Activated CD4-positive, alpha-beta T cell treated with anti-CD3 and anti-CD28 coated beads, Interleukin-2, amount 10 ng/mL, durations not matched to agents 24 days and 14 days (primary cell): ENCODE results near the gene PPP1R12C. TPM values are rescaled to one million over a fixed set of nuclear protein-coding genes. Genes with fewer than 3 reads are reported as not detected.
A peak's percentile ranks its signal among the peaks of the same experiment; 100 is the strongest.
"Not testable (repeated sequence)": the region's sequence is repeated elsewhere in the genome, so short reads cannot be mapped to it uniquely, and the experiment has no call there.

Experiments used
- DNase-seq: peaks from one replicate; pipeline ENCODE4 v3.0.0; 2022
- H3K27ac Mint-ChIP-seq: one replicate; pipeline ENCODE4 v1.8.0; 2022; ENCODE audit warnings: mild to moderate bottlenecking, mixed read lengths
- H3K27me3 Mint-ChIP-seq: one replicate; pipeline ENCODE4 v1.8.0; 2022; ENCODE audit warnings: mixed read lengths
- H3K36me3 Mint-ChIP-seq: one replicate; pipeline ENCODE4 v1.8.0; 2022; ENCODE audit warnings: low read depth, mild to moderate bottlenecking, mixed read lengths
- H3K4me1 Mint-ChIP-seq: one replicate; pipeline ENCODE4 v1.8.0; 2021; ENCODE audit warnings: mixed read lengths
- H3K4me3 Mint-ChIP-seq: one replicate; pipeline ENCODE4 v1.8.0; 2022; ENCODE audit warnings: mild to moderate bottlenecking, moderate library complexity, mixed read lengths
- H3K9me3 Mint-ChIP-seq: one replicate; pipeline ENCODE4 v1.8.0; 2021; ENCODE audit warnings: mixed read lengths
- intact Hi-C: fragments of 100-400 bp; cut with micrococcal nuclease; formaldehyde crosslinking; loops from one replicate; pipeline ENCODE4 v1.15.1; 2023
- total RNA-seq: library from RNA; stranded (reverse); gene quantifications from 2 replicates; pipeline ENCODE4 v1.2.3, GENCODE V29; 2022

PPP1R12C gene
- total RNA-seq, 1 donor from 2014 or later, result 104 TPM

DNA sequence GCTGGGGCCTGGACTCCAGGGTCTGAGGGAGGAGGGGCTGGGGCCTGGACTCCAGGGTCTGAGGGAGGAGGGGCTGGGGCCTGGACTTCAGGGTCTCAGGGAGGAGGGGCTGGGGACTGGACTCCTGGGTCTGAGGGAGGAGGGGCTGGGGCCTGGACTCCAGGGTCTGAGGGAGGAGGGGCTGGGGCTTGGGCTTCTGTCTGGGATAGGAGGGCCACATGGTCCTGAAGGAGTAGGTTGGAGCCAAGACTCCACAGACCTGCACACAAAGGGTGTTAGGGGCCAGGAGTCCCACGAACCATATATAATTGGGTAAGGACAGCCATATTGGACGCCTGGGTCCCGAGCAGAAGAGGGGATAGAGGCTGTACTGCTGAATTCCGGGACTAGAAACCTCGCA is 38.3 kb upstream of the PPP1R12C start:
- H3K36me3 Mint-ChIP-seq, DNase-seq, H3K4me3 Mint-ChIP-seq, intact Hi-C loops, H3K27ac Mint-ChIP-seq: not testable (repeated sequence)
- H3K9me3 Mint-ChIP-seq, result peaks cover 11% of the 10 kb centered on the region
- peaks cover 17% of the 10 kb centered on the region for H3K4me1 Mint-ChIP-seq
- peaks cover 27% of the 10 kb centered on the region for H3K27me3 Mint-ChIP-seq

DNA sequence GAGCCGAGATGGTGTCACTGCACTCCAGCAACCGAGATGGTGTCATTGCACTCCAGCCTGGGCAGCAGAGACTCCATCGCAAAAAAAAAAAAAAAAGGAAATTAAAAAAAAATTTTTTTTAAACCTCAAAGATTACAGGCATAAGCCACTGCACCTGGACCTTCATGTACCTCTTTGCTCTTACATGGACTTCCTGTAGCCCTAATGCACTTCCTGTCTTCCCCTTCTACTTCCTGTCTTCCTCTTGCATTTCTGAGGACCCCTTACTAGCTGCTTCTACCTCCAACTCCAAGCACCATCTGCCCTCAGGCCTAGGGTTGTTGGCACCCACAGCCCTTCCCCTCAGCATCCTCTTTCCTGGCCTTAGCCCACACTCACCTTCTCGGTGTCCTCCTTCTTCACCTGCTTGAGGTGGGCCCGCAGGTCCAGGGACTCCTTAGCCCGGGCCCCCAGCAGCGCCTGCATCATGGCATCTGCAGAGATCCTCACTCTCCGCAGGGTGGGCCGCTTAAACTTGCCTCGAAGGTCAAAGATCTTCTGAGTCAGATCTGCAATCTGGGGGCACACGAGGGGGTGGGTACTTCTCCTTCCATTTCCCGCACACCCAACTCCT is 36.3 kb upstream of the PPP1R12C start:
- no peak for DNase-seq
- Mint-ChIP-seq H3K4me1 (peaks cover 16% of the 10 kb centered on the region), H3K27ac (peak overlapping the region; percentile 57), H3K27me3 (peaks cover 28% of the 10 kb centered on the region), H3K36me3 (peaks cover 4% of the 10 kb centered on the region), H3K4me3 (no peak overlapping the region), H3K9me3 (peaks cover 11% of the 10 kb centered on the region)
- intact Hi-C loops, result no loop called here

DNA sequence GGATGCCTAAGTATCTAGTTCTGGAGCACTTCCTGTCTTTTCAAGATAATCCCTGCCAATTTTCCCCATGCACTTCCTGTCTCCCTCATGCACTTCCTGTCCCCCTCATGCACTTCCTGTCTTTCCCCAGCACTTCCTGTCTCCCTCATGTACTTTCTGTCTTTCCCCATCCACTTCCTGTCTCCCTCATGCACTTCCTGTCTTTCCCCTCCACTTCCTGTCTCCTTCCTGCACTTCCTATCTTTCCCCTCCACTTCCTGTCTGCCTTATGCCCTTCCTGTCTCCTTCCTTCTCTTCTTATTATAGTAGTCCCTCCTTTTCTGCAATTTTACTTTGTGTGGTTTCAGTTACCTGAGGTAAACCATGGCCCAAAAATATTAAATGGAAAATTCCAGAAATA is 34.6 kb upstream of the PPP1R12C start:
- H3K27ac Mint-ChIP-seq, result peak overlapping the region; percentile 73

DNA sequence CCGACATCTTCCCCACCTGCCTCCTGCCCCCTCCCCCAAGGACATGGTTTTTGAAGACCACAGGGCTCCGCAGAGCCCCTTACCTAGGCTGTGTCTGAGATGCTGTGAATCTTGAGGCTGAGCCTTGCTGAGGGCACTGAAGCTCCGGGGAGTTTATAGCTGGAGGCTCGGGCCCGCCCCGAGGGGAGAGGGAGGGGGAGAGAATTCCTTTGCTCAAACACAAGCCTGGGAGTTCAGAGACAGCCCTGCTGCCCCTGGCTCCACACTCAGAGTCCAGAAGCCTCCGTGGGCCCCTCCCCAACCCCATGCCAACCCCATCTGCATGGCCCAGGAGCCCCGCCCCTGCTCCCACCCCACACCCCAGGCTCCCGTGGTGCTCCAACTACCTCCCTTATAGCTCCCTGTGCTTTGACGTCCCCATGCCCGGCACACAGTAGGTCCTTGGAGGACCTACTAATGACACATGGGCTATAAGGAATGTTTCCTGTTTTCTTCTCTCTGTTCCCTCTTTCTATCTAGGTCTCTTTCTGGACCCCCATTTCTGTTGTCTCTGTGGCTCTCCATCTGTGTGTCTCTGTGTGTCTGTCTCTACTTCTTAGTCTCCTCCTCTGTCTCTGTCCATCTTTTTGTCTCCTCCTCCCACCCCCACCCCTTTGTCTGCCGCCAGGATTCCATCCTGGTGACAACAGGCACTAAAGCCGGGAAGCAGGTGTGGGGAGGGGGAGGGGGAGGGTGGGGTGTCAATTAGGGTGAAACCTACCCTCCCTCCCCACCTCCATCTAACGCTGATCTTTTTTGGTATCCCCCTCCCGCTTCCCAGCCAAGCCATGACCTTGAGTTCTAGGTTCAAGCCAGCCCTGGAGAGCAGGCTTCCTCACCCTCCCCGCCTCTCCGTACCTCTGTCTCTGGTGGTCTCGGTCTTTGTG is 31.9 kb upstream of the PPP1R12C start, which contains the start of gene TNNT1:
TNNT1 (minus strand) TSS at position 129 of the 926 bp plus-strand sequence. CDS start 2,049 bp downstream, outside the sequence.
- peaks cover 4% of the 10 kb centered on the region for H3K36me3 Mint-ChIP-seq
- peaks cover 11% of the 10 kb centered on the region for H3K9me3 Mint-ChIP-seq
- peaks cover 20% of the 10 kb centered on the region for H3K4me1 Mint-ChIP-seq
- intact Hi-C loops, result no loop called here
- no peak within 1 kb of the TSS for H3K27ac Mint-ChIP-seq
- H3K4me3 Mint-ChIP-seq, result no peak within 1 kb of the TSS
- DNase-seq, result no peak
- peaks cover 32% of the 10 kb centered on the region for H3K27me3 Mint-ChIP-seq

More for the DNA sequence above, 34.6 kb upstream of the PPP1R12C start:
- DNase-seq, result no peak
- H3K36me3 Mint-ChIP-seq, result peaks cover 4% of the 10 kb centered on the region
- H3K4me3 Mint-ChIP-seq, result no peak overlapping the region
- peaks cover 16% of the 10 kb centered on the region for H3K4me1 Mint-ChIP-seq
- peaks cover 28% of the 10 kb centered on the region for H3K27me3 Mint-ChIP-seq
- peaks cover 11% of the 10 kb centered on the region for H3K9me3 Mint-ChIP-seq
- intact Hi-C loops, result no loop called here

DNA sequence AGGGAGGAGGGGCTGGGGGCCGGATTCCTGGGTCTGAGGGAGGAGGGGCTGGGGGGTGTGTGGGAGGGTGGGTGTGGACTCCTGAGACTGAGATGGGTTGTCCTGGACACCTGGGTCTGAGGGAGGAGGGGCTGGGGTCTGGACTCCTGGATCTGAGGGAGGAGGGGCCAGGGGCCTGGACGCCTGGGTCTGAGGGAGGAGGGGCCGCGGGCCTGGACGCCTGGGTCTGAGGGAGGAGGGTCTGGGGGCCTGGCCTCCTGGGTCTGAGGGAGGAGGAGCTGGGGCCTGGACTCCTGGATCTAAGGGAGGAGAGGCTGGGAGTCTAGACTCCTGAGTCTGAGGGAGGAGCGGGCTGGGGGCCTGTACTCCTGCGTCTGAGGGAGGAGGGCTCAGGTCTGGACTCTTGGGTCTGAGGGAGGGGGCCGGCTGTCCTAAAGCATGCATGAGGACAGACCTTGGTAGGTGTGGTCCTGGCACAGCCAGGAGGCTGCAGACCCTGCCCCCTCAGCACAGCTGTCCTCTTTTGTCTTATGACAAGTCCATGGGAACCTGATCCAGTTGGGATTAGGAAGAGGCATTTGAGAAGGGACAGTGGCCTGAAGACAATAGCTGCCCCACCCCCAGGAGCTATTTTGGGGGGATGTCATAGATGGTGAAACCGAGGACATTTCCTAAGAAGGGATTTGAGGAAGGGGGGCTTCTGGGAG is 30.3 kb upstream of the PPP1R12C start:
- H3K9me3 Mint-ChIP-seq, result peaks cover 6% of the 10 kb centered on the region
- DNase-seq, result no peak
- H3K27ac Mint-ChIP-seq, result no peak overlapping the region
- H3K36me3 Mint-ChIP-seq, result peaks cover 4% of the 10 kb centered on the region
- intact Hi-C loops, result no loop called here
- peaks cover 15% of the 10 kb centered on the region for H3K4me1 Mint-ChIP-seq
- H3K27me3 Mint-ChIP-seq, result peaks cover 41% of the 10 kb centered on the region
- H3K4me3 Mint-ChIP-seq, result no peak overlapping the region

DNA sequence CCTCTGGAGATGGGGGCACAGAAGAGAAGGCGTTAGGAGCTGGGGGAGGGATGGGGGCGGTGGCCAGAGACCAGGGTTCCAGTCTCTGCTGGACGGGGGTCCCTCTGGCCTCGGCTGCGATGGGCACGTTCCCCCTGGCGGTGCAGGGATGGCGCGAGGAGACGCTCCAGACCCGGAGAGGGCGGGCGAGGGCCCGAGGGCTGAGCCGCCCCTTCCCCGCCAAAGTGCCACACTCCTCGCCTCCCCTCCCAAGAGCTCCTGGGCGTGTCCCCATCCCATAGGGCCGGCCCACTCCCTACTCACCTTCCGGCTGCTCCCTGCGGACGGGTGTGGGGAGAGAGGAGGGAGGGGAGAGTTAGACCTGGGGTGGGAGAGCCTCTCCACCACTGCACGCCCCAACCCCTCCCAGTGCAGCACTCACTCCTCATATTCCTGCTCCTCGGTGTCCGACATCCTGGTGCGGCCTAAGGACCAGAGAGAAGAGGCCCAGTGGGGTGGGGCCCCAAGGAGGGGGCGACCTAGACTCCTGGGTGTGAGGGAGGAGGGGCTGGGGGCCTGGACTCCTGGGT is 29.4 kb upstream of the PPP1R12C start:
- Mint-ChIP-seq H3K27me3 (peaks cover 41% of the 10 kb centered on the region), H3K4me3 (no peak overlapping the region), H3K36me3 (peaks cover under 1% of the 10 kb centered on the region), H3K27ac (no peak overlapping the region), H3K4me1 (peaks cover 10% of the 10 kb centered on the region), H3K9me3 (peaks cover under 1% of the 10 kb centered on the region)
- no peak for DNase-seq
- intact Hi-C loops, result no loop called here

DNA sequence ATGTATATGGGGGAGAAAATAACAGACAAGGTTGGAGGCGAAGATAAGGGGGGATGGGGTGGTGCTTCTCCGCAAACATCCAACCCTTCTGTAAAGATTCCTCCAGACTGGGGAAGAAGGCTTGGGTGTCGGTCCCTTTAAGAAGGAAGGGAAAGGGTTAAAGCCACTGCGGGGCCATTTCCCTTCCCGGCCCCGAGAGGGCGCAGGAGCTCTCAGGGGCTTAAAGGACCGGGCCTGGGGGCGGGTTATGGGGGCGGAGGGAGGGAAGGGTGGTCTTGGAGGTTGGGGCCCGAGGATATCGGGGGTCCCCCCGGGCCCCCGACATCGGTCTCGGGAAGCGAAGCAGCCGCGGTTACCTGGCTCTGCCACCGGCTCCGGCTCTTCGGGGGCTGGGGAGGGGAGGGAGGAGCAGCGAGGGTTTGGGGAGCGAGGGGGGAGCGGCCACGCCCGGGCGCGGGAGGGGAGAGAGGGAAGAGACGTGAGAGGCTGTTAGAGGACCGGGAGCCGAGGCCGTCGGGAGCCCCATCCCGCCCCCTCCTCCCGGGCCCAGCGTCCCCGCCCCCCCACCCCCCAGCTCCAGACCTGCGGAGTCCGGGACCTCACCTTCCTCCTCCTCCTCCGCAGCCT is 28.8 kb upstream of the PPP1R12C start:
- peaks cover 42% of the 10 kb centered on the region for H3K27me3 Mint-ChIP-seq
- no peak overlapping the region for H3K27ac Mint-ChIP-seq
- no peaks in the 10 kb centered on the region for H3K9me3 Mint-ChIP-seq
- peak; percentile 79 for DNase-seq
- H3K4me1 Mint-ChIP-seq, result peaks cover 10% of the 10 kb centered on the region
- H3K36me3 Mint-ChIP-seq, result no peaks in the 10 kb centered on the region
- peak overlapping the region; percentile 30 for H3K4me3 Mint-ChIP-seq
- intact Hi-C loops, result no loop called here

DNA sequence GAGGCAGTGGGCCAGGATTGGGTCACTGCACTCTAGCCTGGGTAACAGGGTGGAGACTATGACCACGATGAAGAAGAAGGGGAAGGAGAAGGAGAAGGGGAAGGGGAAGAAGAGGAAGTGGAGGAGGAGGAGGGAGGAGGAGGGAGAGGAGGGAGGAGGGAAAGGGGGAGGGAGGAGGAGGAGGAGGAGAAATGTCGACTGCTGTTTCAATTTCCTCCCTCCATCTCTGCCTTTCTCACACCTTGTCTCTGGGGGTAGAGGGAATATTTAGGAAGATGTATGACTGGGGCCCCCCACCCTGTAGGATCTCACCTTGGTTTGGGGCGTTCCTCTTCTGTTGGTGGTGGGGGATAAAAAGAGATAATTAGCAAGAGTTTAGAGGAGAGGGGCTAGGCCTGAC is 27.8 kb upstream of the PPP1R12C start:
- Mint-ChIP-seq H3K9me3 (no peaks in the 10 kb centered on the region), H3K27me3 (peaks cover 43% of the 10 kb centered on the region), H3K27ac (no peak overlapping the region), H3K4me3 (no peak overlapping the region), H3K36me3 (no peaks in the 10 kb centered on the region), H3K4me1 (peaks cover 12% of the 10 kb centered on the region)
- DNase-seq, result no peak
- intact Hi-C loops, result no loop called here

DNA sequence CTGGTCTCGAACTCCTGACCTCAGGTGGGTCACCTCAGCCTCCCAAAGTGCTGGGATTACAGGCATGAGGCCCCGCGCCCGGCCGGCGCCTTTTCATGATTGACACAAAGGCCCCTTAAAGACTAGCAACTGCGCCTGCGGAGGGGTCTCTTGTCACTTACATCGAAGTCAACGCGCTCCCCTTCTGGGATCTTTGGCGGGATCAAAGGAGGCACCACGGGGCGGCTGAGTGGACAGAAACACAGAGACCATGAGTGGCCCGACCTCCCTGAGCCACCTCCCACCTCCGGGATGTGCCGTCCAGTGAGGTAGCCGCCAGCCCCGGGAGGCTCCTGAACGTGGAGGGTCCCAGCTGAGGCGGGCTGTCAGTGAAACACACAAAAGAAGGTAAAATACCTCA is 24.3 kb upstream of the PPP1R12C start:
- intact Hi-C loops, result loop anchor here (1.0 to 2.0 kb wide), 3 partner anchors 19 to 363 kb away; no protein-coding TSS in a partner anchor

DNA sequence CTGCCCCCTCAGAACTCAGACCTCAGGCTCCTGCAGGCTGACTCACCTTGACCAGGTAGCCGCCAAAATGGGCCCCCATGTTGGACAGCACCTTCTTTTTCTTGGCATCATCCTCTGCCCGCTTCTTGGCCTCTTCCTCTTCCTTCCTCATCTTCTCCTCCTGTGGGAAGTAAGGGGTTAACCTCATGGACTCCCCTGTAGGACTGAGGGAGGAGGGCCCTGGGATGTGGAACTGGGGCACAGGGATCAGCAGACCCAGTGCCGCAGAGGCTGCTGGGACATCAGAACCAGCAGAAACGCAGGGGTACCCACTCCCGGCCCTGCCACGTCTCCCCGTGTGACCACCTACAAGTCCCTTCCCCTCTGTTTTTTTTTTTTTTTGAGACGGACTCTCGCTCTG is 20.5 kb upstream of the PPP1R12C start:
- no peaks in the 10 kb centered on the region for H3K9me3 Mint-ChIP-seq
- no peak for DNase-seq
- peaks cover 9% of the 10 kb centered on the region for H3K27me3 Mint-ChIP-seq
- no peak overlapping the region for H3K4me3 Mint-ChIP-seq
- no peaks in the 10 kb centered on the region for H3K36me3 Mint-ChIP-seq
- peaks cover 3% of the 10 kb centered on the region for H3K4me1 Mint-ChIP-seq
- no peak overlapping the region for H3K27ac Mint-ChIP-seq
- intact Hi-C loops, result loop anchor here (10.0 kb wide), 1 partner anchor 253 kb away; no protein-coding TSS in a partner anchor

More for the DNA sequence above, 24.3 kb upstream of the PPP1R12C start:
- H3K4me1 Mint-ChIP-seq, result peaks cover 10% of the 10 kb centered on the region
- H3K27ac Mint-ChIP-seq, result no peak overlapping the region
- no peaks in the 10 kb centered on the region for H3K9me3 Mint-ChIP-seq
- no peak for DNase-seq
- H3K36me3 Mint-ChIP-seq, result no peaks in the 10 kb centered on the region
- no peak overlapping the region for H3K4me3 Mint-ChIP-seq
- H3K27me3 Mint-ChIP-seq, result peaks cover 25% of the 10 kb centered on the region

DNA sequence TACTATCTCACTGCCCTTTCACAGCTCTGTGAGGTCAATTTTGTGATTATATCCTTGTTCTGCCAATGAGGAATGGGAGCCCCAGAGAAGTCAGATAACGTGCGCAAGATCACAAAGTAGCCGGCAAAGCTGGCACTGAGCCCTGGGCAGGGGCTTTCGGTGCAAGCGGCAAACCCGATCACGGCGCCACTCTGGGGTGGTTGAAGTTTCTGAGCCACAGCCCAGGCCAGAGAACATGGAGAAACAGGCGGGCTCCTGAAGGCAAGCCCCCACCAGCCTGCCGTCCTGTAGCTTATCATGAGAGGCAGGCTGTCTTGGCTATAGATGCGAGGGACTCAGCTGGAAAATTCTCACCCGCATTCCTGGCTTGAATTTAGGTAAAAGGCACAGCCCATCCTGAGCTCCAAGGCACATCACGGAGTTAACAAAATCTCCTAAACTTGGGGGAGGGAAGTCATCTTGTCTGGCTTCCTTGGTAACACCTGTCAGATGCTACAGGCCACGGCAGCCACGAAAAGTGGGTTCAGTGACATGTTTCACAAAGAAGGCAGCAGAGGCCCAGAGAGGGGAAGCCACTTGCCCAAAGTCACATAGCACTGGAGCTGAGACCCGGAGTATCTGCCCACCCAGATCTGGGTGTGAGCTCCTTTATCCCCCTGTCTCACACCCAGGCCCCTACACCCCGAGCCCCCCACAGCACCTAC is 19.1 kb upstream of the PPP1R12C start:
- no peaks in the 10 kb centered on the region for H3K9me3 Mint-ChIP-seq
- H3K36me3 Mint-ChIP-seq, result no peaks in the 10 kb centered on the region
- H3K4me3 Mint-ChIP-seq, result no peak overlapping the region
- H3K4me1 Mint-ChIP-seq, result peaks cover 3% of the 10 kb centered on the region
- H3K27ac Mint-ChIP-seq, result no peak overlapping the region
- no peak for DNase-seq
- peaks cover 15% of the 10 kb centered on the region for H3K27me3 Mint-ChIP-seq
- intact Hi-C loops, result loop anchor here (10.0 kb wide), 1 partner anchor 252 kb away; no protein-coding TSS in a partner anchor

DNA sequence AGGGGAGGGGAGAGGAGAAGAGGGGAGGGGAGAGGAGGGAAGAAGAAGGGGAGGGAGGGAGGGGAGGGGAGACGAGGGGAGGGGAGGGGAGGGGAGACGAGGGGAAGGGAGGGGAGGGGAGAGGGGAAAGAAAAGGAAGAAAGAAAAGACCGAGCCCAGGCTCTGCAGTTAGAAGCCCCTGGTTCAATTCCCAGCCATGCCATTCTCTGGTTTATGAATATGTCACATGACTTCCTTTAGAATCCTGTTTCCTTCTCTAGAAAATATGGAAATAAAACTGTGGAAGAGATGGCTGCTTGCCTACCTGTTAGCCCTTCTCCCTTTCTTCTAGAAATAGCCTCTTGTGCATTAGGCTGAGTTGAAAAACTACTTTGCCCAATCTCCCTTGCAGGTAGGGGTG is 17.3 kb upstream of the PPP1R12C start:
- Mint-ChIP-seq H3K27ac (no peak overlapping the region), H3K27me3 (peaks cover 15% of the 10 kb centered on the region), H3K4me3 (no peak overlapping the region), H3K36me3 (no peaks in the 10 kb centered on the region), H3K4me1 (no peaks in the 10 kb centered on the region), H3K9me3 (no peaks in the 10 kb centered on the region)
- intact Hi-C loops, result loop anchor here (10.0 kb wide), 1 partner anchor 250 kb away; no protein-coding TSS in a partner anchor
- no peak for DNase-seq
